ENCODE data around the gene DENND4B.

DENND4B gene

GRCh38 chr1:153882296-153882912 is 64.1 kb downstream of the DENND4B start:
- no peak for DNase-seq (ENCODE audit: low read depth)
- TF ChIP-seq, protein P1, sequence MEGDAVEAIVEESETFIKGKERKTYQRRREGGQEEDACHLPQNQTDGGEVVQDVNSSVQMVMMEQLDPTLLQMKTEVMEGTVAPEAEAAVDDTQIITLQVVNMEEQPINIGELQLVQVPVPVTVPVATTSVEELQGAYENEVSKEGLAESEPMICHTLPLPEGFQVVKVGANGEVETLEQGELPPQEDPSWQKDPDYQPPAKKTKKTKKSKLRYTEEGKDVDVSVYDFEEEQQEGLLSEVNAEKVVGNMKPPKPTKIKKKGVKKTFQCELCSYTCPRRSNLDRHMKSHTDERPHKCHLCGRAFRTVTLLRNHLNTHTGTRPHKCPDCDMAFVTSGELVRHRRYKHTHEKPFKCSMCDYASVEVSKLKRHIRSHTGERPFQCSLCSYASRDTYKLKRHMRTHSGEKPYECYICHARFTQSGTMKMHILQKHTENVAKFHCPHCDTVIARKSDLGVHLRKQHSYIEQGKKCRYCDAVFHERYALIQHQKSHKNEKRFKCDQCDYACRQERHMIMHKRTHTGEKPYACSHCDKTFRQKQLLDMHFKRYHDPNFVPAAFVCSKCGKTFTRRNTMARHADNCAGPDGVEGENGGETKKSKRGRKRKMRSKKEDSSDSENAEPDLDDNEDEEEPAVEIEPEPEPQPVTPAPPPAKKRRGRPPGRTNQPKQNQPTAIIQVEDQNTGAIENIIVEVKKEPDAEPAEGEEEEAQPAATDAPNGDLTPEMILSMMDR (IDR thresholded peaks at IDR 0.05; ENCODE audit: insufficient read depth, low read depth, low read length, missing control alignments), result no peak
- no peak overlapping the region for H3K4me3 ChIP-seq (ENCODE audit: low read length)

DNA sequence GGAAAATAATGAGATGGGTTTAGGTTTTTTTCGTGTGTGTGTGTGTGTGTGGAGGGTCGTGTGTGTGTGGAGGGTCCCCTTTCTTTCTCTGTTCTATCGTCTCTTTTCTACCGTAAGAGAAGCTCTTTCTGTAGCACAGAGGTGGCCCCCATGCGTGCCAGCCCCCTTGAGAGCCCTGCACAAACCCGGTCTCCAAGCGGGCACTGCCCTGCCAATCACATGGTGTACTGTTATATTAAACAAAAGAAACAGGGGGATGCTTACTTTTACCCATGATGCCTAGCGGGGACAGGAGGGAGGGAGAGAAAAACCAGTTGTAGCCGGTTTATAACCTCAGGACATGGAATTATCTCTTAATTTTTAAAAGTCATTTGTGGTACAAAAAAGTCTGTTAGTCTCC is 64.8 kb downstream of the DENND4B start:
- no peak for DNase-seq (ENCODE audit: low read depth)
- no peak overlapping the region for H3K4me3 ChIP-seq (ENCODE audit: low read length)
- TF ChIP-seq, protein P1 (IDR thresholded peaks at IDR 0.05; ENCODE audit: insufficient read depth, low read depth, low read length, missing control alignments), result no peak

GRCh38 chr1:153880962-153881361 is 65.6 kb downstream of the DENND4B start:
- peak; percentile 91 for DNase-seq (ENCODE audit: low read depth)
- H3K4me3 ChIP-seq (ENCODE audit: low read length), result no peak overlapping the region
- TF ChIP-seq, protein P1 (IDR thresholded peaks at IDR 0.05; ENCODE audit: insufficient read depth, low read depth, low read length, missing control alignments), result no peak

DNA sequence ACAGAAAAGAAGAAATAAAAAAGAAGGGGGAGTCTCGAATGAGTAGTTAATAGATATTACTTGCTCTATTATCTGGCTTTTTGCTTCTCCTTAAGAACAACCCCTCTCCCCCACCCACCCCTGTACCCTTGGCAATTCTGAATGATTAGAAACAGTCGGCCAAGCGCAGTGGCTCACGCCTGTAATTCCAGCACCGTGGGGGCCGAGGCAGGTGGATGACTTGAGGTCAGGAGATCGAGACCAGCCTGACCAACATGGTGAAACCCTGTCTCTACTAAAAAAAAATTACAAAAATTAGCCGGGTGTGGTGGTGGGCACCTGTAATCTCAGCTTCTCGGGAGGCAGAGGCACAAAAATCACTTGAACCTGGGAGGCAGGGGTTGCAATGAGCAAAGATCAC is 66.5 kb downstream of the DENND4B start:
- TF ChIP-seq, protein P1 (IDR thresholded peaks at IDR 0.05; ENCODE audit: insufficient read depth, low read depth, low read length, missing control alignments), result no peak
- H3K4me3 ChIP-seq (ENCODE audit: low read length), result no peak overlapping the region
- DNase-seq (ENCODE audit: low read depth), result no peak
